PC-3 (cell line): ENCODE data around the gene NKX6-1.

Experiments used
- CTCF ChIP-seq: fragments of 300-600 bp; sonication (generic); conservative IDR thresholded peaks from 2 replicates; pipeline ENCODE4 v1.5.1; 2017; ENCODE audit warnings: antibody characterized with exemption, low read depth, mild to moderate bottlenecking, low read length
- EZH2 ChIP-seq: fragments of 300-600 bp; sonication (generic); IDR thresholded peaks from one replicate; pipeline ENCODE4 v1.6.1; 2017; ENCODE audit warnings: antibody characterized with exemption, mild to moderate bottlenecking, low read length; ENCODE audit not compliant: unreplicated experiment
- EZH2phosphoT487 ChIP-seq: fragments of 300-600 bp; sonication (generic); IDR thresholded peaks from 2 replicates; pipeline ENCODE4 v1.6.1; 2018; ENCODE audit warnings: mild to moderate bottlenecking, antibody characterized with exemption, low read length, borderline replicate concordance

DNA sequence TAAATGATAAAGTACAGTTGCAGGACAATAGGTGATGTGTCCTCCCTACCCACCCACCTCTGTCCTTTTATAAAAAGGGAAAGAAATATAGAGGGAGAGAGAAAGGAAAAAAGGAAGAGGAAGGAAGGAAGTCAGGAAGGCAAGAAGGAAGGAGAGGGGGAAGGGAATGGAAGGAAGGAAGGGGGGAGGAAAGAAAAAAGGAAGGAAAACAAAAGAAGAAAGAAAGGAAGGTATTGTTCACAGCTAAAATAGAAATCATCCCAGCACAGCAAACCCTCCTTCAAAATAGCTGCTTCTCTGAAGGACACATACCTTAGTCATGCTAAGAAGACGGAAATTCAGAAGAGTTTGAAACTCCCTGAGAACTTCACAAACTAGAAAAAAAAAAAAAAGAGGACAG is 8.4 kb downstream of the NKX6-1 start:
- TF ChIP-seq CTCF (no peak), EZH2 (no peak), EZH2phosphoT487 (no peak)
